Measurements from ENCODE around the gene PPIP5K2.
A peak's percentile ranks its signal among the peaks of the same experiment; 100 is the strongest.
"Not testable (repeated sequence)": the region's sequence is repeated elsewhere in the genome, so short reads cannot be mapped to it uniquely, and the experiment has no call there.

PPIP5K2 gene

GRCh38 chr5:103217101-103217500, 97.0 kb downstream of the PPIP5K2 start:
- Histone ChIP-seq H3K18ac (ENCODE audit: low read depth in 1 of 2, low read length in 2 of 2) (no peak overlapping the region), H3K9me3 (ENCODE audit: control insufficient read depth, low read length) (no peaks in the 10 kb centered on the region), H2AFZ (ENCODE audit: low read depth, low read length) (no peak overlapping the region), H3K4me3 (ENCODE audit: insufficient read depth in 1 of 2, low read depth in 1 of 2, low read length in 2 of 2) (no peak overlapping the region), H2AK5ac (ENCODE audit: low read length, severe bottlenecking) (no peak overlapping the region), H4K91ac (ENCODE audit: low read length) (no peak overlapping the region), H3K23ac (ENCODE audit: low read length in 2 of 2) (no peak overlapping the region), H2BK120ac (ENCODE audit: low read depth, low read length) (no peak overlapping the region), H2BK12ac (ENCODE audit: low read length in 2 of 2) (no peak overlapping the region), H3K79me1 (replicated peaks; ENCODE audit: low read length, poor library complexity, severe bottlenecking) (no peaks in the 10 kb centered on the region), H2BK15ac (ENCODE audit: low read depth, poor library complexity, severe bottlenecking) (no peak overlapping the region), H4K8ac (ENCODE audit: low read length) (no peak overlapping the region), H3K27me3 (ENCODE audit: control insufficient read depth in 1 of 2, insufficient read depth in 1 of 2, low read length in 2 of 2) (no peaks in the 10 kb centered on the region), H3K4me1 (ENCODE audit: control insufficient read depth, insufficient read depth, low read depth, low read length) (no peaks in the 10 kb centered on the region), H3K4ac (ENCODE audit: low read depth in 1 of 2, low read length in 2 of 2) (no peak overlapping the region), H3K36me3 (ENCODE audit: control insufficient read depth in 1 of 2, insufficient read depth in 2 of 2, low read depth in 1 of 2, low read length in 2 of 2) (peaks cover 0 to 3% of the 10 kb centered on the region in 2 experiments), H3K9ac (ENCODE audit: low read length) (no peak overlapping the region), H3K14ac (ENCODE audit: low read length in 2 of 2) (no peak overlapping the region), H3K27ac (ENCODE audit: low read length, poor library complexity, severe bottlenecking) (no peak overlapping the region), H2BK5ac (ENCODE audit: low read depth, low read length, poor library complexity, severe bottlenecking) (no peak overlapping the region), H3K4me2 (ENCODE audit: low read length, poor library complexity, severe bottlenecking) (no peak overlapping the region)
- DNase-seq = no peak

GRCh38 chr5:103218164-103218563, 98.1 kb downstream of the PPIP5K2 start:
- Histone ChIP-seq H4K8ac (ENCODE audit: low read length) (no peak overlapping the region), H3K23ac (ENCODE audit: low read length in 2 of 2) (no peak overlapping the region), H3K9me3 (ENCODE audit: control insufficient read depth, low read length) (no peaks in the 10 kb centered on the region), H3K4me1 (ENCODE audit: control insufficient read depth, insufficient read depth, low read depth, low read length) (no peaks in the 10 kb centered on the region), H3K18ac (ENCODE audit: low read depth in 1 of 2, low read length in 2 of 2) (no peak overlapping the region), H4K91ac (ENCODE audit: low read length) (no peak overlapping the region), H2BK15ac (ENCODE audit: low read depth, poor library complexity, severe bottlenecking) (no peak overlapping the region), H3K27me3 (ENCODE audit: control insufficient read depth in 1 of 2, insufficient read depth in 1 of 2, low read length in 2 of 2) (no peaks in the 10 kb centered on the region), H2AK5ac (ENCODE audit: low read length, severe bottlenecking) (no peak overlapping the region), H2BK120ac (ENCODE audit: low read depth, low read length) (no peak overlapping the region), H3K4me2 (ENCODE audit: low read length, poor library complexity, severe bottlenecking) (no peak overlapping the region), H3K14ac (ENCODE audit: low read length in 2 of 2) (no peak overlapping the region), H2BK5ac (ENCODE audit: low read depth, low read length, poor library complexity, severe bottlenecking) (no peak overlapping the region), H3K9ac (ENCODE audit: low read length) (no peak overlapping the region), H2BK12ac (ENCODE audit: low read length in 2 of 2) (no peak overlapping the region), H2AFZ (ENCODE audit: low read depth, low read length) (no peak overlapping the region), H3K36me3 (ENCODE audit: control insufficient read depth in 1 of 2, insufficient read depth in 2 of 2, low read depth in 1 of 2, low read length in 2 of 2) (peaks cover 0 to 3% of the 10 kb centered on the region in 2 experiments), H3K27ac (ENCODE audit: low read length, poor library complexity, severe bottlenecking) (no peak overlapping the region), H3K79me1 (replicated peaks; ENCODE audit: low read length, poor library complexity, severe bottlenecking) (no peaks in the 10 kb centered on the region), H3K4me3 (ENCODE audit: insufficient read depth in 1 of 2, low read depth in 1 of 2, low read length in 2 of 2) (no peak overlapping the region), H3K4ac (ENCODE audit: low read depth in 1 of 2, low read length in 2 of 2) (no peak overlapping the region)
- DNase-seq = peak; percentile 82
- WGBS = 20% methylated on average over 1 of the region's 5 CpGs

GRCh38 chr5:103219074-103219473, 99.0 kb downstream of the PPIP5K2 start:
- DNase-seq; H2BK5ac ChIP-seq (ENCODE audit: low read depth, low read length, poor library complexity, severe bottlenecking); H3K4me3 ChIP-seq (ENCODE audit: insufficient read depth in 1 of 2, low read depth in 1 of 2, low read length in 2 of 2); H3K18ac ChIP-seq (ENCODE audit: low read depth in 1 of 2, low read length in 2 of 2); H3K9ac ChIP-seq (ENCODE audit: low read length); H3K9me3 ChIP-seq (ENCODE audit: control insufficient read depth, low read length); H3K23ac ChIP-seq (ENCODE audit: low read length in 2 of 2); H3K14ac ChIP-seq (ENCODE audit: low read length in 2 of 2); H3K4me1 ChIP-seq (ENCODE audit: control insufficient read depth, insufficient read depth, low read depth, low read length); H3K4ac ChIP-seq (ENCODE audit: low read depth in 1 of 2, low read length in 2 of 2); H2BK120ac ChIP-seq (ENCODE audit: low read depth, low read length); H3K27me3 ChIP-seq (ENCODE audit: control insufficient read depth in 1 of 2, insufficient read depth in 1 of 2, low read length in 2 of 2); H4K8ac ChIP-seq (ENCODE audit: low read length); H4K91ac ChIP-seq (ENCODE audit: low read length); H2BK15ac ChIP-seq (ENCODE audit: low read depth, poor library complexity, severe bottlenecking); H3K27ac ChIP-seq (ENCODE audit: low read length, poor library complexity, severe bottlenecking); H2AK5ac ChIP-seq (ENCODE audit: low read length, severe bottlenecking); H2AFZ ChIP-seq (ENCODE audit: low read depth, low read length); H2BK12ac ChIP-seq (ENCODE audit: low read length in 2 of 2); H3K79me1 ChIP-seq (replicated peaks; ENCODE audit: low read length, poor library complexity, severe bottlenecking); H3K4me2 ChIP-seq (ENCODE audit: low read length, poor library complexity, severe bottlenecking); H3K36me3 ChIP-seq (ENCODE audit: control insufficient read depth in 1 of 2, insufficient read depth in 2 of 2, low read depth in 1 of 2, low read length in 2 of 2): not testable (repeated sequence)
- no CpG with 5 or more reads among the region's 2 CpGs for WGBS

- H3K4me1 ChIP-seq (ENCODE audit: control insufficient read depth, insufficient read depth, low read depth, low read length) = peaks cover 3% of the 10 kb centered on the region
- H3K4ac ChIP-seq (ENCODE audit: low read depth in 1 of 2, low read length in 2 of 2) = no peak overlapping the region
- no peak overlapping the region for H3K23ac ChIP-seq (ENCODE audit: low read length in 2 of 2)
- H3K4me3 ChIP-seq (ENCODE audit: insufficient read depth in 1 of 2, low read depth in 1 of 2, low read length in 2 of 2) = no peak overlapping the region
- H3K9me3 ChIP-seq (ENCODE audit: control insufficient read depth, low read length) = no peaks in the 10 kb centered on the region
- 97% methylated on average over 28 of the region's 28 CpGs for WGBS
- no peak overlapping the region for H2BK120ac ChIP-seq (ENCODE audit: low read depth, low read length)
- H2AK5ac ChIP-seq (ENCODE audit: low read length, severe bottlenecking) = no peak overlapping the region
- no peak overlapping the region for H3K18ac ChIP-seq (ENCODE audit: low read depth in 1 of 2, low read length in 2 of 2)
- no peaks in the 10 kb centered on the region for H3K36me3 ChIP-seq (ENCODE audit: control insufficient read depth in 1 of 2, insufficient read depth in 2 of 2, low read depth in 1 of 2, low read length in 2 of 2)
- no peak overlapping the region for H2AFZ ChIP-seq (ENCODE audit: low read depth, low read length)
- H2BK15ac ChIP-seq (ENCODE audit: low read depth, poor library complexity, severe bottlenecking) = no peak overlapping the region
- H3K79me1 ChIP-seq (replicated peaks; ENCODE audit: low read length, poor library complexity, severe bottlenecking) = no peaks in the 10 kb centered on the region
- no peak for DNase-seq
- no peak overlapping the region for H2BK12ac ChIP-seq (ENCODE audit: low read length in 2 of 2)
- H3K27ac ChIP-seq (ENCODE audit: low read length, poor library complexity, severe bottlenecking) = no peak overlapping the region
- H4K91ac ChIP-seq (ENCODE audit: low read length) = no peak overlapping the region
- no peak overlapping the region for H3K9ac ChIP-seq (ENCODE audit: low read length)
- H3K14ac ChIP-seq (ENCODE audit: low read length in 2 of 2) = no peak overlapping the region
- no peak overlapping the region for H2BK5ac ChIP-seq (ENCODE audit: low read depth, low read length, poor library complexity, severe bottlenecking)
- H4K8ac ChIP-seq (ENCODE audit: low read length) = no peak overlapping the region
- H3K4me2 ChIP-seq (ENCODE audit: low read length, poor library complexity, severe bottlenecking) = no peak overlapping the region
- no peaks in the 10 kb centered on the region for H3K27me3 ChIP-seq (ENCODE audit: control insufficient read depth in 1 of 2, insufficient read depth in 1 of 2, low read length in 2 of 2)
Measured at GRCh38 chr5:103223031-103223955, 103.2 kb downstream of the PPIP5K2 start.
